Lung (tissue), 12 donors: ENCODE results near the gene PIGN. TPM values are rescaled to one million over a fixed set of nuclear protein-coding genes. Genes with fewer than 3 reads are reported as not detected.

Source experiments
- ATAC-seq: fragments of 200-7000 bp; cut with Tn5 transposase; one replicate; pipeline ENCODE4 v1.9.1; 2020; ENCODE audit warnings: moderate number of reproducible peaks; ENCODE audit not compliant: insufficient read depth, low FRiP score
- DNase-seq, 3 donors: peaks; one replicate each; pipeline ENCODE4 v3.0.0-alpha.2; 2013 to 2017
- H3K27ac ChIP-seq, 2 donors: one replicate each; pipeline ENCODE4 v1.5.1; 2013; ENCODE audit warnings: mild to moderate bottlenecking in 2 of 2, moderate library complexity in 2 of 2, control low read depth in 1 of 2, inconsistent platforms in 1 of 2, low read depth in 1 of 2, low read length in 1 of 2
- H3K27me3 ChIP-seq, 3 donors: one replicate each; pipeline ENCODE4 v1.5.1; 2013; ENCODE audit warnings: low read length in 2 of 3; ENCODE audit not compliant: control insufficient read depth in 3 of 3, insufficient read depth in 3 of 3
- H3K36me3 ChIP-seq, 4 donors: one replicate each; pipeline ENCODE4 v1.5.1; 2013; ENCODE audit warnings: low read length in 4 of 4, mild to moderate bottlenecking in 1 of 4, moderate library complexity in 1 of 4; ENCODE audit not compliant: control insufficient read depth in 4 of 4, insufficient read depth in 4 of 4
- H3K4me1 ChIP-seq, 5 donors: one replicate each; pipeline ENCODE4 v1.5.1; 2013; ENCODE audit warnings: low read length in 5 of 5, mild to moderate bottlenecking in 2 of 5, moderate library complexity in 1 of 5; ENCODE audit not compliant: control insufficient read depth in 5 of 5, insufficient read depth in 5 of 5
- H3K4me3 ChIP-seq: one replicate; pipeline ENCODE4 v1.5.1; 2013; ENCODE audit warnings: mild to moderate bottlenecking, control low read depth, moderate library complexity
- H3K9ac ChIP-seq, 2 donors: one replicate each; pipeline ENCODE4 v1.5.1; 2013; ENCODE audit warnings: low read length in 2 of 2, control low read depth in 1 of 2; ENCODE audit not compliant: insufficient read depth in 1 of 2
- H3K9me3 ChIP-seq, 4 donors: one replicate each; pipeline ENCODE4 v1.5.1; 2013; ENCODE audit warnings: low read length in 3 of 4, mild to moderate bottlenecking in 1 of 4, moderate library complexity in 1 of 4; ENCODE audit not compliant: control insufficient read depth in 4 of 4, insufficient read depth in 3 of 4
- CTCF ChIP-seq: IDR thresholded peaks from 2 replicates; pipeline ENCODE4 v1.5.1; 2012; ENCODE audit warnings: mild to moderate bottlenecking; ENCODE audit errors: control extremely low read depth, extremely low read depth
- WGBS, 2 donors: extraction: QIAGEN DNeasy Blood & Tissue Kit; methylation state at CpG; one replicate each; pipeline ENCODE4 v1.1.7; 2013; 5-methylcytosine and 5-hydroxymethylcytosine counted together
- polyA plus RNA-seq, 2 donors: library from polyadenylated mRNA; stranded (reverse); fragments of 200-250 nt; gene quantifications; one replicate each; pipeline ENCODE4 v1.2.1, GENCODE V29; 2013
- total RNA-seq, 2 donors: library from RNA; depleted of rRNA in 1 of 2; stranded (reverse); fragments of >200 nt in 1 of 2; gene quantifications; one replicate each; pipeline ENCODE4 v1.2.1, GENCODE V29; 2014 to 2021
- donor health status: control.
- donor health status: control.
- donor health status: Bipolar disorder and iron deficiency.
- donor health status: healthy.
- donor health status: DM: yes; HTN: yes; CAD: no.

PIGN gene
- total and polyA plus RNA-seq, 4 donors: 5.7 to 62.5 (median 16.3) TPM

- Histone ChIP-seq H3K36me3 (peaks cover 0 to 4% (median 1%) of the 10 kb centered on the region in 4 donors), H3K4me1 (peaks cover 0 to 2% (median 0%) of the 10 kb centered on the region in 5 donors), H3K4me3 (no peak overlapping the region), H3K9me3 (no peaks in the 10 kb centered on the region), H3K27me3 (no peaks in the 10 kb centered on the region), H3K9ac (no peak overlapping the region), H3K27ac (no peak overlapping the region)
- no peak for TF ChIP-seq CTCF
- WGBS, 2 donors: 97 to 99% methylated on average over 1 of the region's 1 CpG
- ATAC-seq (no peak), DNase-seq (no peak)
Observed at GRCh38 chr18:62119884-62120283, 67.0 kb downstream of the PIGN start.

- no peak overlapping the region for H3K9ac ChIP-seq
- H3K36me3 ChIP-seq: peaks cover 0 to 4% (median 1%) of the 10 kb centered on the region in 4 donors
- H3K27ac ChIP-seq: no peak overlapping the region
- H3K9me3 ChIP-seq: no peaks in the 10 kb centered on the region
- no peak for ATAC-seq
- TF ChIP-seq CTCF: no peak
- H3K4me1 ChIP-seq: peaks cover 0 to 2% (median 0%) of the 10 kb centered on the region in 5 donors
- no peak for DNase-seq
- H3K27me3 ChIP-seq: no peaks in the 10 kb centered on the region
- no peak overlapping the region for H3K4me3 ChIP-seq
Observed at GRCh38 chr18:62118328-62118727, 68.5 kb downstream of the PIGN start.

DNA sequence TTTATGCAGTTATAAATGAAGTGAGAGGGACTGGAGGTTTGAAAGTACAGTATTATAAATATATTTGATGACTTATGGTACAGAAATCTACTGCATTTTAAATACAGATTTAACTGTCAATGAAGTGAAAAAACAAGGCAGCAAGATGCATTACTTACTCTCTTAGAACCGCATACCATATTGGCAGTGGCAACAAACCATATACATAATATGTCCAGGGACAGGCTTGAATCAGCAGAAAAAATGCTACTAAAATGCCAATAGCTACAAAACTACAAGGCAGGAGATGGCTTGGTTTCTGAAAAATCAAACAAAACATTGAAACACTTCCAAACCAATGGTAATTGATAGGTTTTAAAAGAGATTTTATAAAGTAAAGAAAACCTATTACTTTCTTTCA, 77.2 kb downstream of the PIGN start:
- Histone ChIP-seq H3K27me3 (no peaks in the 10 kb centered on the region), H3K9ac (no peak overlapping the region), H3K9me3 (no peaks in the 10 kb centered on the region), H3K4me3 (no peak overlapping the region), H3K4me1 (no peaks in the 10 kb centered on the region), H3K36me3 (peaks cover 0 to 3% (median 2%) of the 10 kb centered on the region in 4 donors), H3K27ac (no peak overlapping the region)
- DNase-seq (no peak), ATAC-seq (no peak)
- TF ChIP-seq CTCF: no peak
- 93 to 97% methylated on average over 1 of the region's 1 CpG for WGBS, 2 donors

DNA sequence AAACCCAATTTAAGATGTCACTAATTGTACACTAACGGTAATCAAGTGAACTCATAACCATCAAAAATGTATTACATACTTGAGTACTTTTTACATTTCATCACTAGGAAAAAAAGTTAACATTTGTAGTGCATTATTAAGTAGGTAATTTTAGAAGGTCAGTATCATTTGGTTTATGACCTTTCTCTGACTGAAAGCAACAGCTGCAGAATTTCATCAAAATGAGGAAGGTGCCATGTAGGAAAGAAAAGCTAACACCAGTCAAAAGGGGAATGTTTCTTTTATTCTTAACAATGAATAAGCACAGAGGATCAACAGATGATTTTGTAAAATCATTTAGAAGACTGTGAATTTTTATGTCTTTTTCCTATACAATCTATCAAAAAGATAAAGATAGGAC, 79.0 kb downstream of the PIGN start:
- Histone ChIP-seq H3K4me3 (no peak overlapping the region), H3K9ac (no peak overlapping the region), H3K27ac (no peak overlapping the region), H3K36me3 (peaks cover 0 to 6% (median 2%) of the 10 kb centered on the region in 4 donors), H3K9me3 (no peaks in the 10 kb centered on the region), H3K4me1 (no peaks in the 10 kb centered on the region), H3K27me3 (no peaks in the 10 kb centered on the region)
- DNase-seq: no peak
- TF ChIP-seq CTCF: no peak
- ATAC-seq: no peak
- 96 to 97% methylated on average over 1 of the region's 1 CpG for WGBS, 2 donors
